HepG2 (cell line): ENCODE data around the gene GJD3. TPM values are rescaled to one million over a fixed set of nuclear protein-coding genes. Genes with fewer than 3 reads are reported as not detected.

Experiments used
- CENPX ChIP-seq: sonication (generic); formaldehyde crosslinking; IDR thresholded peaks from 2 replicates; pipeline ENCODE4 v1.9.0; 2021; ENCODE audit warnings: mild to moderate bottlenecking, missing genetic modification reagents, moderate library complexity
- HMG20B ChIP-seq: conservative IDR thresholded peaks from 2 replicates; pipeline ENCODE4 v1.6.1; 2016; ENCODE audit warnings: missing genetic modification reagents, missing compliant biosample characterization
- HNRNPUL1 ChIP-seq: fragments of 200-400 bp; formaldehyde crosslinking; IDR thresholded peaks from 2 replicates; pipeline ENCODE4 v1.6.1; 2017; ENCODE audit warnings: low read depth, mild to moderate bottlenecking, low read length, moderate library complexity
- KAT2B ChIP-seq: fragments of 150-350 bp; IDR thresholded peaks from 2 replicates; pipeline ENCODE4 v1.6.1; 2014; ENCODE audit warnings: low read depth, low read length, borderline replicate concordance
- KLF12 ChIP-seq: sonication (generic); formaldehyde crosslinking; IDR thresholded peaks from 2 replicates; pipeline ENCODE4 v1.4.0; 2020; ENCODE audit warnings: missing genetic modification reagents, borderline replicate concordance
- KMT2A ChIP-seq: sonication (generic); formaldehyde crosslinking; IDR thresholded peaks from 2 replicates; pipeline ENCODE4 v1.4.0; 2020; ENCODE audit warnings: missing genetic modification reagents
- MAF1 ChIP-seq: sonication (generic); formaldehyde crosslinking; IDR thresholded peaks from 2 replicates; pipeline ENCODE4 v1.5.0; 2020; ENCODE audit warnings: missing genetic modification reagents, borderline replicate concordance
- MEF2D ChIP-seq: sonication (generic); formaldehyde crosslinking; IDR thresholded peaks from 2 replicates; pipeline ENCODE4 v1.5.1; 2020; ENCODE audit warnings: mild to moderate bottlenecking, missing genetic modification reagents
- MTF2 ChIP-seq: sonication (generic); formaldehyde crosslinking; IDR thresholded peaks from 2 replicates; pipeline ENCODE4 v1.5.0; 2020; ENCODE audit warnings: missing genetic modification reagents, borderline replicate concordance
- TCF7 ChIP-seq: sonication (generic); IDR thresholded peaks from 2 replicates; pipeline ENCODE4 v1.6.1; 2016; ENCODE audit warnings: antibody characterized with exemption, low read depth
- THYN1 ChIP-seq: sonication (generic); formaldehyde crosslinking; IDR thresholded peaks from 2 replicates; pipeline ENCODE4 v1.8.1; 2023; ENCODE audit warnings: low read depth, mild to moderate bottlenecking, moderate library complexity, missing genetic modification reagents, borderline replicate concordance
- ZNF251 ChIP-seq: sonication (generic); formaldehyde crosslinking; IDR thresholded peaks from 2 replicates; pipeline ENCODE4 v1.9.0; 2021; ENCODE audit warnings: mild to moderate bottlenecking, missing genetic modification reagents
- ZNF44 ChIP-seq: sonication (generic); formaldehyde crosslinking; IDR thresholded peaks from 2 replicates; pipeline ENCODE4 v1.5.1; 2020; ENCODE audit warnings: mild to moderate bottlenecking, missing genetic modification reagents
- ZNF777 ChIP-seq: sonication (generic); formaldehyde crosslinking; IDR thresholded peaks from 2 replicates; pipeline ENCODE4 v1.4.0; 2020; ENCODE audit warnings: missing genetic modification reagents
- ZSCAN12 ChIP-seq: sonication (generic); formaldehyde crosslinking; IDR thresholded peaks from 2 replicates; pipeline ENCODE4 v1.9.0; 2021; ENCODE audit warnings: mild to moderate bottlenecking, missing genetic modification reagents
- polyA plus RNA-seq, 8 experiments: library from polyadenylated mRNA; depleted of rRNA in 3 of 8; stranded (reverse) in 7 of 8; unstranded in 1 of 8; fragments of >200 nt; fragmentation: Illumina TruSeq in 4 of 8; extraction: Trizol in 4 of 8; gene quantifications; 2 replicates each; pipeline versions ENCODE4 v1.2.1 to v1.2.3, GENCODE V29; 2011 to 2016; ENCODE audit warnings: low read depth in 4 of 8, missing spikeins in 1 of 8, mixed read lengths in 1 of 8; ENCODE audit not compliant: insufficient read depth in 1 of 8
- total RNA-seq, 5 experiments: library from RNA; depleted of rRNA; stranded (reverse); fragments of >200 nt; fragmentation: Illumina TruSeq; extraction: Trizol; gene quantifications; 2 replicates each; pipeline ENCODE4 v1.2.3, GENCODE V29; 2016; ENCODE audit warnings: low read depth in 1 of 5
- TF ChIP-seq, protein P1 (sequence below): sonication (generic); IDR thresholded peaks from 2 replicates; pipeline ENCODE4 v1.6.1; 2016; ENCODE audit warnings: low read depth, borderline replicate concordance
- TF ChIP-seq, protein P2 (sequence below): sonication (generic); formaldehyde crosslinking; IDR thresholded peaks from 2 replicates; pipeline ENCODE4 v1.5.0; 2020; ENCODE audit warnings: mild to moderate bottlenecking, missing genetic modification reagents, borderline replicate concordance
- TF ChIP-seq, protein P3 (sequence below): sonication (generic); formaldehyde crosslinking; IDR thresholded peaks from 2 replicates; pipeline ENCODE4 v1.4.0; 2020; ENCODE audit warnings: missing genetic modification reagents
- TF ChIP-seq, protein P4 (sequence below): sonication (generic); formaldehyde crosslinking; IDR thresholded peaks from 2 replicates; pipeline ENCODE4 v1.4.0; 2020; ENCODE audit warnings: missing genetic modification reagents, mild to moderate bottlenecking, borderline replicate concordance

Gene GJD3
- total and polyA plus RNA-seq, 2 of the 13 experiments (the other 11 are each of a cell fraction or from before 2014, with no cell fraction given), result not detected

DNA sequence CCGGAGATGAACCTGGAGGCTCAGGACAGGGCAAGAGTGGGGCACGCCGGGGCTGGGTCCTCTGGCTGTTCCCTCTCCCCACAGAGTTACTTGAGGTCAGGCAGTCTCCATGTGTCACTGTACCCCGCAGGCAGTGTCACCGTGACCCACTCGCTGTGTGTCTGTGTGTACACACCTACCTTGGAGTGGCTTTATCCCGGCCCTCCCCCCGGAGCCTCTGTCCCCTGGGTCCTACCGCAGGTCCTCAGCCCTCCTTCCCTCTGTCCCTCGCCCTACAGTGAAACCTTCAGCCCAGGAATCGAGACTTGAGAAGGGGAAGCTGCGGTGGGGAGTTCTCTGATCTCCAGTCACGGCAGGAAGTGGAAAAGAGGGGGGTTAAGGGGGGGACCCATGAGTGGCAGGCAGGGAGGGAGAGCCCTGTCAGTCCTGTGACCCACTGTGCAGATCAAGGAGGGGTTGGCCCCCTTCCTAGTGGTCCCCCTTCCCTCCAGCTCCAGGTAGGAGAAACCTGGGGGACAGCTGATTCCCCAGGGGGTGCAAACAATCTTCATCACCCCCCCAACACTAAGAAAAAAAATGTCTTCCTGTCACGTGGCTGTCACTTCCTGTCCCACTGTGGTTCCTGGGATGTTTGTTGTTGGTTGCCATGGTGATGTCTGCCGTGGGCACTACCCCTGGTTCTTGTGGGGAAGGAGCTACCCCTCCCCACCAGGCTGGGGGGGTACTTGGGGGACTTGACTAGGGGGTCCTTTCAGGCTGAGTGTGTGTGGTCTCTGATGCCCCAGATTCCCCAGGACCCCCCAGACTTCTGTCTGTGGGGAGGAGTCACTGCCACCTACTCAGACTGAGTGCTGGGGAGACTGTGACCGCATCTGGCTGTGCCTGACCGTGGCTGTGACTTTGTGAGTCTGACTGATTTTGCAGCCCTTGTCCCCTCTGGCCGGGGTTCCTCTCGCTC lies 41.9 kb downstream of the GJD3 start (continued):
- TF ChIP-seq, protein P1, sequence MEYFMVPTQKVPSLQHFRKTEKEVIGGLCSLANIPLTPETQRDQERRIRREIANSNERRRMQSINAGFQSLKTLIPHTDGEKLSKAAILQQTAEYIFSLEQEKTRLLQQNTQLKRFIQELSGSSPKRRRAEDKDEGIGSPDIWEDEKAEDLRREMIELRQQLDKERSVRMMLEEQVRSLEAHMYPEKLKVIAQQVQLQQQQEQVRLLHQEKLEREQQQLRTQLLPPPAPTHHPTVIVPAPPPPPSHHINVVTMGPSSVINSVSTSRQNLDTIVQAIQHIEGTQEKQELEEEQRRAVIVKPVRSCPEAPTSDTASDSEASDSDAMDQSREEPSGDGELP, result no peak
- TF ChIP-seq, protein P2, sequence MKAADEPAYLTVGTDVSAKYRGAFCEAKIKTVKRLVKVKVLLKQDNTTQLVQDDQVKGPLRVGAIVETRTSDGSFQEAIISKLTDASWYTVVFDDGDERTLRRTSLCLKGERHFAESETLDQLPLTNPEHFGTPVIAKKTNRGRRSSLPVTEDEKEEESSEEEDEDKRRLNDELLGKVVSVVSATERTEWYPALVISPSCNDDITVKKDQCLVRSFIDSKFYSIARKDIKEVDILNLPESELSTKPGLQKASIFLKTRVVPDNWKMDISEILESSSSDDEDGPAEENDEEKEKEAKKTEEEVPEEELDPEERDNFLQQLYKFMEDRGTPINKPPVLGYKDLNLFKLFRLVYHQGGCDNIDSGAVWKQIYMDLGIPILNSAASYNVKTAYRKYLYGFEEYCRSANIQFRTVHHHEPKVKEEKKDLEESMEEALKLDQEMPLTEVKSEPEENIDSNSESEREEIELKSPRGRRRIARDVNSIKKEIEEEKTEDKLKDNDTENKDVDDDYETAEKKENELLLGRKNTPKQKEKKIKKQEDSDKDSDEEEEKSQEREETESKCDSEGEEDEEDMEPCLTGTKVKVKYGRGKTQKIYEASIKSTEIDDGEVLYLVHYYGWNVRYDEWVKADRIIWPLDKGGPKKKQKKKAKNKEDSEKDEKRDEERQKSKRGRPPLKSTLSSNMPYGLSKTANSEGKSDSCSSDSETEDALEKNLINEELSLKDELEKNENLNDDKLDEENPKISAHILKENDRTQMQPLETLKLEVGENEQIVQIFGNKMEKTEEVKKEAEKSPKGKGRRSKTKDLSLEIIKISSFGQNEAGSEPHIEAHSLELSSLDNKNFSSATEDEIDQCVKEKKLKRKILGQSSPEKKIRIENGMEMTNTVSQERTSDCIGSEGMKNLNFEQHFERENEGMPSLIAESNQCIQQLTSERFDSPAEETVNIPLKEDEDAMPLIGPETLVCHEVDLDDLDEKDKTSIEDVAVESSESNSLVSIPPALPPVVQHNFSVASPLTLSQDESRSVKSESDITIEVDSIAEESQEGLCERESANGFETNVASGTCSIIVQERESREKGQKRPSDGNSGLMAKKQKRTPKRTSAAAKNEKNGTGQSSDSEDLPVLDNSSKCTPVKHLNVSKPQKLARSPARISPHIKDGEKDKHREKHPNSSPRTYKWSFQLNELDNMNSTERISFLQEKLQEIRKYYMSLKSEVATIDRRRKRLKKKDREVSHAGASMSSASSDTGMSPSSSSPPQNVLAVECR (CRISPR knock-in tag), result 0 out of 2 replicates have a peak, but pooled peaks have one; percentile 23
- TF ChIP-seq, protein P3, sequence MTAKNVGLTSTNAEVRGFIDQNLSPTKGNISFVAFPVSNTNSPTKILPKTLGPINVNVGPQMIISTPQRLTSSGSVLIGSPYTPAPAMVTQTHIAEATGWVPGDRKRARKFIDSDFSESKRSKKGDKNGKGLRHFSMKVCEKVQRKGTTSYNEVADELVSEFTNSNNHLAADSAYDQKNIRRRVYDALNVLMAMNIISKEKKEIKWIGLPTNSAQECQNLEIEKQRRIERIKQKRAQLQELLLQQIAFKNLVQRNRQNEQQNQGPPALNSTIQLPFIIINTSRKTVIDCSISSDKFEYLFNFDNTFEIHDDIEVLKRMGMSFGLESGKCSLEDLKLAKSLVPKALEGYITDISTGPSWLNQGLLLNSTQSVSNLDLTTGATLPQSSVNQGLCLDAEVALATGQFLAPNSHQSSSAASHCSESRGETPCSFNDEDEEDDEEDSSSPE (CRISPR knock-in tag), result no peak
- TF ChIP-seq ZNF251 (CRISPR knock-in tag) (no peak), MTF2 (CRISPR knock-in tag) (no peak), KMT2A (no peak), ZNF44 (CRISPR knock-in tag) (no peak), KAT2B (no peak), KLF12 (CRISPR knock-in tag) (no peak), ZNF777 (no peak), TCF7 (no peak), MEF2D (CRISPR knock-in tag) (no peak), THYN1 (CRISPR knock-in tag) (no peak), ZSCAN12 (CRISPR knock-in tag) (no peak), HMG20B (CRISPR knock-in tag) (no peak), CENPX (CRISPR knock-in tag) (no peak), HNRNPUL1 (no peak), MAF1 (CRISPR knock-in tag) (no peak)
- TF ChIP-seq, protein P4, sequence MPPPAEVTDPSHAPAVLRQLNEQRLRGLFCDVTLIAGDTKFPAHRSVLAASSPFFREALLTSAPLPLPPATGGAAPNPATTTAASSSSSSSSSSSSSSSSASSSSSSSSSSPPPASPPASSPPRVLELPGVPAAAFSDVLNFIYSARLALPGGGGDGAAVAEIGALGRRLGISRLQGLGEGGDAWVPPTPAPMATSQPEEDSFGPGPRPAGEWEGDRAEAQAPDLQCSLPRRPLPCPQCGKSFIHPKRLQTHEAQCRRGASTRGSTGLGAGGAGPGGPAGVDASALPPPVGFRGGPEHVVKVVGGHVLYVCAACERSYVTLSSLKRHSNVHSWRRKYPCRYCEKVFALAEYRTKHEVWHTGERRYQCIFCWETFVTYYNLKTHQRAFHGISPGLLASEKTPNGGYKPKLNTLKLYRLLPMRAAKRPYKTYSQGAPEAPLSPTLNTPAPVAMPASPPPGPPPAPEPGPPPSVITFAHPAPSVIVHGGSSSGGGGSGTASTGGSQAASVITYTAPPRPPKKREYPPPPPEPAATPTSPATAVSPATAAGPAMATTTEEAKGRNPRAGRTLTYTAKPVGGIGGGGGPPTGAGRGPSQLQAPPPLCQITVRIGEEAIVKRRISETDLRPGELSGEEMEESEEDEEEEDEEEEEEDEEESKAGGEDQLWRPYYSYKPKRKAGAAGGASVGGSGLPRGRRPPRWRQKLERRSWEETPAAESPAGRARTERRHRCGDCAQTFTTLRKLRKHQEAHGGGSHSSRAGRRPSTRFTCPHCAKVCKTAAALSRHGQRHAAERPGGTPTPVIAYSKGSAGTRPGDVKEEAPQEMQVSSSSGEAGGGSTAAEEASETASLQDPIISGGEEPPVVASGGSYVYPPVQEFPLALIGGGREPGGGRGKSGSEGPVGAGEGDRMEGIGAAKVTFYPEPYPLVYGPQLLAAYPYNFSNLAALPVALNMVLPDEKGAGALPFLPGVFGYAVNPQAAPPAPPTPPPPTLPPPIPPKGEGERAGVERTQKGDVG (CRISPR knock-in tag), result no peak
